ENCODE data around the gene ZFP69. TPM values are rescaled to one million over a fixed set of nuclear protein-coding genes. Genes with fewer than 3 reads are reported as not detected.

The ZFP69 gene
- total RNA-seq, 4 donors from 2014 or later: 0.13 to 0.41 (median 0.29) TPM; not detected in 1

DNA sequence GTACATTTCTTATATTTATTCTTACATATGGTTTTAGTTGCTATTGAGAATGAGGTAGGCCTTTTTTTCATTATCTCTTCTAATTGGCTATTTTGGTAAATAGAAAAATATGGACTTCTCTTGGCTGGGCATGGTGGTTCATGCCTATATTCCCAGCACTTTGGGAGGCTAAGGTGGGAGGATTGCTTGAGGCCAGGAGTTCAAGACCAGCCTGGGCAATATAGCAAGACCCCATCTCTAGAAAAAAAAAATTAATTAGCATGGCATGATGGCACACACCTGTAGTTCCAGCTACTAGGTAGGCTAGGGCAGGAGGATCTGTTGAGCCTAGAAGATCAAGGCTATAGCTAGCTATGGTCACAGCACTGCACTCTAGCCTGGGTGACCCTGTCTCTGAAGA is 57.5 kb downstream of the ZFP69 start:
- ATAC-seq: no peak

DNA sequence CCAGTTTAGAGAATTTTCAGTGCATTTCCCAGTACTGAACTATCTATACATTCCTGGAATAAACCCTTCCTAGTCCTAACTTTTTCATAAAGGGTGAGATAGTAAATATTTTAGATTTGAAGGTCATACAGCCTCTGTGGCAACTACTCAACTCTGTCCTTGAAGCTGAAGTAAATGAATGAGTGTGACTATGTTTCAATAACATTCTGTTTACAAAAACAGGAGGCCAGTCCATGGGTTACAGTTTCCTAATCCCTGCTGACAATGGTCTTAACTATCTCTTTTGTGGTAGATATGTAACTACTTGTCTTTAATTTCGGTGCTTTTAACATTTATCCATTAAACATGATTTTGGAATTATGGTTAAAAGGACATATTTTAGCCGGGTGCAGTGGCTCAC is 58.6 kb downstream of the ZFP69 start:
- H3K27me3 ChIP-seq: no peaks in the 10 kb centered on the region

More for the DNA sequence above, 57.5 kb downstream of the ZFP69 start:
- no peak for DNase-seq
- no peak overlapping the region for H3K27ac ChIP-seq
- H3K4me3 ChIP-seq: no peak overlapping the region
- no peaks in the 10 kb centered on the region for H3K9me3 ChIP-seq
- intact Hi-C loops (cut with DNase I; ENCODE audit: low total_unique reads): no loop called here
- in situ Hi-C loops (cut with MboI; ENCODE audit: low sequenced_read_pairs in 4 of 4): no loop called here
- H3K4me1 ChIP-seq: peaks cover 11 to 19% of the 10 kb centered on the region in 2 donors
- no peak for TF ChIP-seq POLR2A (IDR thresholded peaks at IDR 0.05)
- TF ChIP-seq, protein P1, sequence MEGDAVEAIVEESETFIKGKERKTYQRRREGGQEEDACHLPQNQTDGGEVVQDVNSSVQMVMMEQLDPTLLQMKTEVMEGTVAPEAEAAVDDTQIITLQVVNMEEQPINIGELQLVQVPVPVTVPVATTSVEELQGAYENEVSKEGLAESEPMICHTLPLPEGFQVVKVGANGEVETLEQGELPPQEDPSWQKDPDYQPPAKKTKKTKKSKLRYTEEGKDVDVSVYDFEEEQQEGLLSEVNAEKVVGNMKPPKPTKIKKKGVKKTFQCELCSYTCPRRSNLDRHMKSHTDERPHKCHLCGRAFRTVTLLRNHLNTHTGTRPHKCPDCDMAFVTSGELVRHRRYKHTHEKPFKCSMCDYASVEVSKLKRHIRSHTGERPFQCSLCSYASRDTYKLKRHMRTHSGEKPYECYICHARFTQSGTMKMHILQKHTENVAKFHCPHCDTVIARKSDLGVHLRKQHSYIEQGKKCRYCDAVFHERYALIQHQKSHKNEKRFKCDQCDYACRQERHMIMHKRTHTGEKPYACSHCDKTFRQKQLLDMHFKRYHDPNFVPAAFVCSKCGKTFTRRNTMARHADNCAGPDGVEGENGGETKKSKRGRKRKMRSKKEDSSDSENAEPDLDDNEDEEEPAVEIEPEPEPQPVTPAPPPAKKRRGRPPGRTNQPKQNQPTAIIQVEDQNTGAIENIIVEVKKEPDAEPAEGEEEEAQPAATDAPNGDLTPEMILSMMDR (IDR thresholded peaks at IDR 0.05 in 4 of 5, conservative IDR thresholded peaks at IDR 0.05 in 1 of 5): no peak
- no peaks in the 10 kb centered on the region for H3K36me3 ChIP-seq
- H3K27me3 ChIP-seq: no peaks in the 10 kb centered on the region

DNA sequence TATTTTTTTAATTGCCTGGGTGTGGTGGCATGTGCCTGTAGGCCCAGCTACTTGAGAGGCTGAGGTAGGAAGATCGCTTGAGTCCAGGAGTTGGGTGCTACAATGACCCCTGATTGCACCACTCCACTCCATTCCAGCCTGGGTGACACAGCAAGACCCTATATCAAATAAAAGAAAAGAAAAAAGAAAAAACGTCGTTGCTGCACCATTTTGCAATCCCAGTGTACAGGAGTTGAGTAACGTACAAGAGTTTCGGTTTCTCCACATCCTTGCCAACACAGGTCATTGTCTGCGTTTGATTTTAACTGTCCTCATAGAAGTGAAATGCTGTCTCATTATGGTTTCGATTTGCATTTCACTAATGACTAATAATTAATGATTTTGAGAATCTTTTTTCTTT is 62.2 kb downstream of the ZFP69 start:
- H3K36me3 ChIP-seq: peaks cover 0 to 24% of the 10 kb centered on the region in 2 donors
- ATAC-seq (no peak), DNase-seq (no peak)
- no peaks in the 10 kb centered on the region for H3K4me1 ChIP-seq
- no peak overlapping the region for H3K4me3 ChIP-seq
- no peaks in the 10 kb centered on the region for H3K9me3 ChIP-seq
- TF ChIP-seq POLR2A (IDR thresholded peaks at IDR 0.05): no peak
- TF ChIP-seq, protein P1 (IDR thresholded peaks at IDR 0.05 in 4 of 5, conservative IDR thresholded peaks at IDR 0.05 in 1 of 5): no peak
- in situ Hi-C loops (cut with MboI; ENCODE audit: low sequenced_read_pairs in 4 of 4) (no loop called here), intact Hi-C loops (cut with DNase I; ENCODE audit: low total_unique reads) (no loop called here)
- no peak overlapping the region for H3K27ac ChIP-seq
- no peaks in the 10 kb centered on the region for H3K27me3 ChIP-seq

More for the DNA sequence above, 58.6 kb downstream of the ZFP69 start:
- Histone ChIP-seq H3K27ac (no peak overlapping the region), H3K9me3 (no peaks in the 10 kb centered on the region), H3K4me3 (no peak overlapping the region), H3K36me3 (no peaks in the 10 kb centered on the region), H3K4me1 (peaks cover 11 to 17% of the 10 kb centered on the region in 2 donors)
- DNase-seq (no peak), ATAC-seq (no peak)
- intact Hi-C loops (cut with DNase I; ENCODE audit: low total_unique reads) (no loop called here), in situ Hi-C loops (cut with MboI; ENCODE audit: low sequenced_read_pairs in 4 of 4) (no loop called here)
- TF ChIP-seq POLR2A (IDR thresholded peaks at IDR 0.05): no peak
- TF ChIP-seq, protein P1 (IDR thresholded peaks at IDR 0.05 in 4 of 5, conservative IDR thresholded peaks at IDR 0.05 in 1 of 5): no peak

Other genes with a start within 250 kb of the ZFP69 start
- not detected for gene TMCO2, start 229.4 kb upstream of the ZFP69 start, total RNA-seq
- gene ZMPSTE24, start 219.1 kb upstream of the ZFP69 start, total RNA-seq: 10 to 100 TPM; 19.9 to 31.9 (median 24.0) TPM
- gene COL9A2, start 160.0 kb upstream of the ZFP69 start, total RNA-seq: 1 to 10 TPM in 1 of 4 donors, under 1 TPM in 1, not detected in 2; 0.07 to 8.9 TPM
- 100 to 1,000 TPM in 1 of 4 donors, 10 to 100 TPM in 3; 14.9 to 121 (median 47.5) TPM for gene SMAP2, start 103.6 kb upstream of the ZFP69 start, total RNA-seq
- gene ZFP69B, start 26.8 kb upstream of the ZFP69 start, total RNA-seq: under 1 TPM in 3 of 4 donors, not detected in 1; 0.20 to 0.36 (median 0.35) TPM
- gene EXO5, start 31.5 kb downstream of the ZFP69 start, total RNA-seq: 1 to 10 TPM in 3 of 4 donors, under 1 TPM in 1; 0.95 to 3.1 (median 1.7) TPM
- gene ZNF684, start 54.3 kb downstream of the ZFP69 start, total RNA-seq: 1 to 10 TPM; 2.0 to 7.1 (median 2.9) TPM
- under 1 TPM; 0.31 to 0.67 (median 0.44) TPM for gene RIMS3, start 188.4 kb downstream of the ZFP69 start, total RNA-seq
- 10 to 100 TPM; 45.3 to 58.6 (median 57.4) TPM for gene NFYC, start 214.4 kb downstream of the ZFP69 start, total RNA-seq

All from gastrocnemius medialis (tissue), 4 donors.